ENCODE data around the gene INTS6. TPM values are rescaled to one million over a fixed set of nuclear protein-coding genes. Genes with fewer than 3 reads are reported as not detected.

The INTS6 gene
- total RNA-seq, 4 donors from 2014 or later: 42.1 to 53.7 (median 45.4) TPM

GRCh38 chr13:51396352-51396751 lies 56.5 kb downstream of the INTS6 start:
- Histone ChIP-seq H3K4me1 (peaks cover 0 to 9% of the 10 kb centered on the region in 2 donors), H3K27me3 (no peaks in the 10 kb centered on the region), H3K4me3 (replicated peaks in 1 of 3) (no peak overlapping the region), H3K36me3 (no peaks in the 10 kb centered on the region), H3K9me3 (no peaks in the 10 kb centered on the region), H3K27ac (no peak overlapping the region)
- DNase-seq: no peak
- whole genome bisulfite sequencing, 2 donors: 80 to 83% methylated on average over 2 of the region's 2 CpGs
- TF ChIP-seq POLR2A (IDR thresholded peaks at IDR 0.05): no peak
- TF ChIP-seq, protein P1, sequence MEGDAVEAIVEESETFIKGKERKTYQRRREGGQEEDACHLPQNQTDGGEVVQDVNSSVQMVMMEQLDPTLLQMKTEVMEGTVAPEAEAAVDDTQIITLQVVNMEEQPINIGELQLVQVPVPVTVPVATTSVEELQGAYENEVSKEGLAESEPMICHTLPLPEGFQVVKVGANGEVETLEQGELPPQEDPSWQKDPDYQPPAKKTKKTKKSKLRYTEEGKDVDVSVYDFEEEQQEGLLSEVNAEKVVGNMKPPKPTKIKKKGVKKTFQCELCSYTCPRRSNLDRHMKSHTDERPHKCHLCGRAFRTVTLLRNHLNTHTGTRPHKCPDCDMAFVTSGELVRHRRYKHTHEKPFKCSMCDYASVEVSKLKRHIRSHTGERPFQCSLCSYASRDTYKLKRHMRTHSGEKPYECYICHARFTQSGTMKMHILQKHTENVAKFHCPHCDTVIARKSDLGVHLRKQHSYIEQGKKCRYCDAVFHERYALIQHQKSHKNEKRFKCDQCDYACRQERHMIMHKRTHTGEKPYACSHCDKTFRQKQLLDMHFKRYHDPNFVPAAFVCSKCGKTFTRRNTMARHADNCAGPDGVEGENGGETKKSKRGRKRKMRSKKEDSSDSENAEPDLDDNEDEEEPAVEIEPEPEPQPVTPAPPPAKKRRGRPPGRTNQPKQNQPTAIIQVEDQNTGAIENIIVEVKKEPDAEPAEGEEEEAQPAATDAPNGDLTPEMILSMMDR (IDR thresholded peaks at IDR 0.05): no peak
- intact Hi-C loops (cut with DNase I): no loop called here

GRCh38 chr13:51394724-51395123 lies 58.1 kb downstream of the INTS6 start:
- intact Hi-C loops (cut with DNase I): no loop called here
- Histone ChIP-seq H3K9me3 (no peaks in the 10 kb centered on the region), H3K36me3 (no peaks in the 10 kb centered on the region), H3K4me1 (peaks cover 0 to 9% of the 10 kb centered on the region in 2 donors), H3K27ac (no peak overlapping the region), H3K4me3 (replicated peaks in 1 of 3) (no peak overlapping the region), H3K27me3 (no peaks in the 10 kb centered on the region)
- no peak for DNase-seq
- TF ChIP-seq POLR2A (IDR thresholded peaks at IDR 0.05): no peak
- TF ChIP-seq, protein P1 (IDR thresholded peaks at IDR 0.05): no peak

GRCh38 chr13:51385114-51385513 lies 67.7 kb downstream of the INTS6 start:
- H3K4me3 ChIP-seq (replicated peaks in 1 of 3): no peak overlapping the region
- WGBS, 2 donors: 93 to 97% methylated on average over 2 of the region's 2 CpGs
- H3K27ac ChIP-seq: no peak overlapping the region
- H3K36me3 ChIP-seq: peaks cover 0 to 5% of the 10 kb centered on the region in 2 donors
- intact Hi-C loops (cut with DNase I): no loop called here
- no peak for DNase-seq
- no peaks in the 10 kb centered on the region for H3K9me3 ChIP-seq
- H3K27me3 ChIP-seq: no peaks in the 10 kb centered on the region
- peaks cover 0 to 5% of the 10 kb centered on the region in 2 donors for H3K4me1 ChIP-seq
- TF ChIP-seq, protein P1 (IDR thresholded peaks at IDR 0.05): no peak
- no peak for TF ChIP-seq POLR2A (IDR thresholded peaks at IDR 0.05)

GRCh38 chr13:51380269-51380668 lies 72.6 kb downstream of the INTS6 start:
- no peak for DNase-seq
- Histone ChIP-seq H3K9me3 (no peaks in the 10 kb centered on the region), H3K4me3 (replicated peaks in 1 of 3) (no peak overlapping the region), H3K36me3 (peaks cover 0 to 8% of the 10 kb centered on the region in 2 donors), H3K4me1 (no peaks in the 10 kb centered on the region), H3K27me3 (no peaks in the 10 kb centered on the region), H3K27ac (no peak overlapping the region)
- TF ChIP-seq, protein P1 (IDR thresholded peaks at IDR 0.05): no peak
- no peak for TF ChIP-seq POLR2A (IDR thresholded peaks at IDR 0.05)
- intact Hi-C loops (cut with DNase I): no loop called here
- WGBS, 2 donors: 90 to 91% methylated on average over 4 of the region's 4 CpGs

DNA sequence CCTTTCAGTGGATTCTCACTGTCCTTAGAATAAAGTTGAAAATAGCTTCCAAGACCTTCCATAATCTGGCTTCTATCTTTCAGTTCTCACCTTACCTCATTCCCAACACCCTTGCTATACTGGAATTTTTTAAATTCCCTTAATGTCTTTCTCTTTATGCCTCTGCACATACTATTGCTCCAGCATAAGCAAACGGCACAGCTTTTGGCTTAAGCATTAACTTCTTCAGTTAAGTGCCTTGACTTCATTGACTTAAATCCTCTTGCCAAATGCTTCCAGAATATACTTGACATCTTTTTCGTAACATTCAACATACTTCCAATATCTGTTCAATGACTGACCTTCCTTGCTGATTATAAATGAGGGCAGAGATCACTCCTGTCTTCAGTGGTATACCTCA lies 79.4 kb downstream of the INTS6 start:
- TF ChIP-seq, protein P1 (IDR thresholded peaks at IDR 0.05): no peak
- no peak for TF ChIP-seq POLR2A (IDR thresholded peaks at IDR 0.05)
- intact Hi-C loops (cut with DNase I): no loop called here

More for the DNA sequence above, 79.4 kb downstream of the INTS6 start:
- no peak overlapping the region for H3K27ac ChIP-seq
- no peaks in the 10 kb centered on the region for H3K4me1 ChIP-seq
- DNase-seq: no peak
- no peak overlapping the region for H3K4me3 ChIP-seq (replicated peaks in 1 of 3)
- H3K36me3 ChIP-seq: peaks cover 17 to 26% of the 10 kb centered on the region in 2 donors
- H3K9me3 ChIP-seq: no peaks in the 10 kb centered on the region
- WGBS, 2 donors: 82 to 91% methylated on average over 2 of the region's 2 CpGs
- no peaks in the 10 kb centered on the region for H3K27me3 ChIP-seq
